Measurements from ENCODE around the gene SPAG7.

DNA sequence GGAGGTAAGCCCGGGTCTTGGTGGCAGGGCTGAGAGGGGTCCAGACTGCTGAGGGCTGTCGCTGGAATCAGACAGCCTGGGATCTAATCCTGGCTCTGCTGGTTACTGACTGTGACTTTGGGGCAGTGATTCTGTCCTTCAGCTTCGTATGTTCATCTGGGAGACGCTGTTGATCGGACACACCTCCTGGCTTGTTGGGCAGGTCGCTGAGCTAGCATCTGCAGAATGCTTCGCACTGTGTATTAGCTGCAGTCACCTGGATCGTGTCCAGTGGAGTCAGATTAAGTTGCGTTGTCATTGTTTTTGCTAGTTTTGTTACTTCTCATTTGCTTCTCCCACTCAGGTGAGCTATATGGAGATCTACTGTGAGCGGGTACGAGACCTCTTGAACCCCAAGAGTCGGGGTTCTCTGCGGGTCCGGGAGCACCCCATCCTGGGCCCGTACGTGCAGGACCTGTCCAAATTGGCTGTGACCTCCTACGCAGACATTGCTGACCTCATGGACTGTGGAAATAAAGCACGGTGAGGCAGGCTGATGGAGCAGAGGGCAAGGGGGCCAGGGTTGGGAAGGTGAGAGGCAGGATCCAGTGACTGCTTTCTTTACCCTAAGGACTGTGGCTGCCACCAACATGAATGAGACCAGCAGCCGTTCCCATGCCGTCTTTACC lies 34.6 kb upstream of the SPAG7 start:
- TF ChIP-seq, protein P1, sequence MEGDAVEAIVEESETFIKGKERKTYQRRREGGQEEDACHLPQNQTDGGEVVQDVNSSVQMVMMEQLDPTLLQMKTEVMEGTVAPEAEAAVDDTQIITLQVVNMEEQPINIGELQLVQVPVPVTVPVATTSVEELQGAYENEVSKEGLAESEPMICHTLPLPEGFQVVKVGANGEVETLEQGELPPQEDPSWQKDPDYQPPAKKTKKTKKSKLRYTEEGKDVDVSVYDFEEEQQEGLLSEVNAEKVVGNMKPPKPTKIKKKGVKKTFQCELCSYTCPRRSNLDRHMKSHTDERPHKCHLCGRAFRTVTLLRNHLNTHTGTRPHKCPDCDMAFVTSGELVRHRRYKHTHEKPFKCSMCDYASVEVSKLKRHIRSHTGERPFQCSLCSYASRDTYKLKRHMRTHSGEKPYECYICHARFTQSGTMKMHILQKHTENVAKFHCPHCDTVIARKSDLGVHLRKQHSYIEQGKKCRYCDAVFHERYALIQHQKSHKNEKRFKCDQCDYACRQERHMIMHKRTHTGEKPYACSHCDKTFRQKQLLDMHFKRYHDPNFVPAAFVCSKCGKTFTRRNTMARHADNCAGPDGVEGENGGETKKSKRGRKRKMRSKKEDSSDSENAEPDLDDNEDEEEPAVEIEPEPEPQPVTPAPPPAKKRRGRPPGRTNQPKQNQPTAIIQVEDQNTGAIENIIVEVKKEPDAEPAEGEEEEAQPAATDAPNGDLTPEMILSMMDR (IDR thresholded peaks at IDR 0.05) = no peak
- TF ChIP-seq POLR2A (IDR thresholded peaks at IDR 0.05) (no peak), POLR2AphosphoS5 (IDR thresholded peaks at IDR 0.05) (no peak)

Measured in breast epithelium (tissue), 3 donors.